GM12892 (cell line): ENCODE measurements around the gene GPS1.

Experiments
- POLR2AphosphoS5 ChIP-seq: IDR thresholded peaks from 2 replicates; pipeline ENCODE4 v1.6.1; 2011; ENCODE audit warnings: low read depth, low read length, control low read depth
- TAF1 ChIP-seq: IDR thresholded peaks from 2 replicates; pipeline ENCODE4 v1.6.1; 2011; ENCODE audit warnings: low read depth, mild to moderate bottlenecking, control low read depth, low read length, borderline replicate concordance

DNA sequence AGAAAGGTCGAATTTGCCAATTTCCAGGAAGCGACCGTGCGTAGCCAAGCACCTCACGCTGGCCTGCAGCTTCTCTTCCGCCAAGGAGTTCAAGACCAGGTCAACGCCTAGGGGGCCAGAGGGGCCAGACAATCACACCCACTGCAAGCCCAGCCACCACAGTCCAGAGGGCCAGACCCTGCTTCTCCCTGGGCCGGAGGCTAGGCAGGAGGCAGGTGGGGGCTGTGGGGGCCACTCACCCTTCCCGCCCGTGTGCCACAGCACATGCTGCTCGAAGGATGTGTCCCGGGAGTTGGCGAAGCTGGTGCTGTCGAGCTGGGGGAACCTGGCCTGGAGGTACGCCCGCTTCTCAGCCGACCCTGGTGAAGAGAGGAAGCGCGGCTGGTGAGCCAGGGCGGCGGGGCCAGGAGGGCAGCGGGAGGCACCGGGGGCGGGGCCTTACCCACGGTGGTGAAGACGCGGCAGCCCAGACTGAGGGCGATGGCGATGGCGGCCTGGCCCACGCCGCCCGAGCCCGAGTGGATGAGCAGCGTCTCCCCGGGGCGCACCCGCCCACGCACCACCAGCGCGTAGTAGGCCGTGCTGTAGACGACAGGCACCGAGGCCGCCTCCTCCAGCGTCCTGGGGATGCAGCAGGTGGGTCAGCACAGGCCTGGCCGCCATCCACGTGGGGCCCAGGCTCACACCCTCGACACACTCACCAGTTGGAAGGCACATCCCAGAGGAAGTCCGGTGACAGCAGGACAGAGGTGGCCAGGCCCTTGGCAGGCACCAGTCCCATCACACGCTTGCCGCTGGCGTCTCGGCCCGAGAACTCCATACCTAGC is 32.0 kb downstream of the GPS1 start:
- TF ChIP-seq TAF1 (no peak), POLR2AphosphoS5 (no peak)
